Endothelial cell of umbilical vein (primary cell): ENCODE data around the gene MYO9A. TPM values are rescaled to one million over a fixed set of nuclear protein-coding genes. Genes with fewer than 3 reads are reported as not detected.

Experiments used
- BruUV-seq: library from RNA; stranded (reverse); fragments of 400-500 nt; replicated peaks from 2 replicates; lab custom pipeline; 2021; lab: Mats Ljungman, UMichigan
- CTCF ChIA-PET: fragments of 300-600, 350-600 bp; sonication (Branson Sonifier 250); formaldehyde crosslinking; loops from one replicate; lab custom pipeline; 2021; ENCODE audit warnings: antibody characterized with exemption, inconsistent platforms; lab: Charles Lee
- POLR2A ChIA-PET: fragments of 300-600, 350-600 bp; sonication (Branson Sonifier 250); formaldehyde crosslinking; loops from one replicate; lab custom pipeline; 2021; ENCODE audit warnings: antibody characterized with exemption, inconsistent platforms; lab: Charles Lee
- DNase-seq: peaks from one replicate; pipeline ENCODE4 v3.0.0-alpha.2; 2011; ENCODE audit warnings: low read depth, low spot score
- FAIRE-seq: peaks from 2 replicates; lab custom pipeline; 2011; peaks lifted over from hg19 to GRCh38; lab: Jason Lieb, UNC
- H2AFZ ChIP-seq: 2 replicates; pipeline ENCODE4 v1.6.0; 2012; ENCODE audit warnings: low read depth, low read length, control low read depth, inconsistent platforms
- H3K27ac ChIP-seq: 2 replicates; pipeline ENCODE4 v1.5.1; 2011; ENCODE audit warnings: low read depth, mild to moderate bottlenecking, control low read depth, low read length, moderate library complexity; ENCODE audit not compliant: insufficient read depth
- H3K27me3 ChIP-seq, 2 experiments: 2 replicates each; pipeline versions ENCODE4 v1.6.0 to v1.6.1; 2011; ENCODE audit warnings: low read length in 2 of 2, mixed read lengths in 1 of 2; ENCODE audit not compliant: control insufficient read depth in 2 of 2, insufficient read depth in 2 of 2
- H3K36me3 ChIP-seq, 2 experiments: 2 replicates in 1 of 2; 3 replicates in 1 of 2; pipeline ENCODE4 v1.5.1; 2011; ENCODE audit warnings: low read length in 2 of 2, mild to moderate bottlenecking in 1 of 2, moderate library complexity in 1 of 2; ENCODE audit not compliant: control insufficient read depth in 2 of 2, insufficient read depth in 2 of 2; ENCODE audit errors: extremely low read depth in 1 of 2
- H3K4me1 ChIP-seq: 3 replicates; pipeline ENCODE4 v1.5.1; 2011; ENCODE audit warnings: mild to moderate bottlenecking, low read length; ENCODE audit not compliant: control insufficient read depth, insufficient read depth; ENCODE audit errors: extremely low read depth
- H3K4me2 ChIP-seq: 2 replicates; pipeline ENCODE4 v1.6.1; 2011; ENCODE audit warnings: low read length, control low read depth, mixed read lengths; ENCODE audit not compliant: insufficient read depth
- H3K4me3 ChIP-seq, 3 experiments: fragments of 200-600 bp in 1 of 3; sonication (generic), shearing (Covaris generic) in 1 of 3; replicated peaks in 1 of 3; 2 replicates each; pipeline ENCODE4 v1.5.1; 2011 to 2016; ENCODE audit warnings: control low read depth in 3 of 3, low read length in 3 of 3, mild to moderate bottlenecking in 2 of 3, inconsistent platforms in 1 of 3, low read depth in 1 of 3, moderate library complexity in 1 of 3; ENCODE audit not compliant: insufficient read depth in 1 of 3
- H3K79me2 ChIP-seq: 2 replicates; pipeline ENCODE4 v1.6.0; 2012; ENCODE audit warnings: low read length, inconsistent platforms; ENCODE audit not compliant: control insufficient read depth, insufficient read depth
- H3K9ac ChIP-seq: replicated peaks from 2 replicates; pipeline ENCODE3; 2011; ENCODE audit warnings: low read length, control low read depth; ENCODE audit not compliant: insufficient read depth; ENCODE audit errors: extremely low read depth
- H3K9me1 ChIP-seq: replicated peaks from 3 replicates; pipeline ENCODE4 v1.6.0; 2011; ENCODE audit warnings: mild to moderate bottlenecking, low read length; ENCODE audit not compliant: control insufficient read depth, insufficient read depth; ENCODE audit errors: extremely low read depth
- H3K9me3 ChIP-seq: replicated peaks from 2 replicates; pipeline ENCODE4 v1.5.1; 2012; ENCODE audit warnings: low read length, inconsistent platforms; ENCODE audit not compliant: control insufficient read depth, insufficient read depth
- H4K20me1 ChIP-seq: replicated peaks from 2 replicates; pipeline ENCODE3; 2011; ENCODE audit warnings: mild to moderate bottlenecking, low read length; ENCODE audit not compliant: control insufficient read depth, insufficient read depth; ENCODE audit errors: extremely low read depth
- EZH2 ChIP-seq: IDR thresholded peaks from 2 replicates; pipeline ENCODE4 v1.6.1; 2012; ENCODE audit warnings: borderline replicate concordance, low read depth, mild to moderate bottlenecking, moderate library complexity, low read length, inconsistent platforms; ENCODE audit not compliant: severe bottlenecking
- FOS ChIP-seq: IDR thresholded peaks from 2 replicates; pipeline ENCODE4 v1.6.1; 2011; ENCODE audit warnings: mild to moderate bottlenecking, low read length, moderate library complexity, borderline replicate concordance; ENCODE audit not compliant: insufficient read depth
- GATA2 ChIP-seq: IDR thresholded peaks from 2 replicates; pipeline ENCODE4 v1.7.0; 2011; ENCODE audit warnings: low read depth, mild to moderate bottlenecking, moderate library complexity, mixed read lengths, low read length; ENCODE audit not compliant: insufficient read length, insufficient read depth
- JUN ChIP-seq: IDR thresholded peaks from 2 replicates; pipeline ENCODE4 v1.6.1; 2011; ENCODE audit warnings: borderline replicate concordance, low read depth; ENCODE audit not compliant: insufficient read length, insufficient read depth
- MAX ChIP-seq: IDR thresholded peaks from 2 replicates; pipeline ENCODE4 v1.6.1; 2011; ENCODE audit not compliant: insufficient read depth, insufficient read length
- MYC ChIP-seq: IDR thresholded peaks from one replicate; pipeline ENCODE4 v1.6.1; 2011; ENCODE audit warnings: mild to moderate bottlenecking, low read depth, low read length
- POLR2A ChIP-seq: IDR thresholded peaks from 2 replicates; pipeline ENCODE4 v1.6.1; 2012; ENCODE audit warnings: low read depth, mild to moderate bottlenecking, control low read depth, low read length
- POLR2AphosphoS5 ChIP-seq: IDR thresholded peaks from 2 replicates; pipeline ENCODE4 v1.6.1; 2012; ENCODE audit warnings: low read depth, mild to moderate bottlenecking, control low read depth, low read length, moderate library complexity; ENCODE audit not compliant: insufficient read depth
- dilution Hi-C: fragments of 300-500 bp; cut with MboI; formaldehyde crosslinking; loops from one replicate; pipeline ENCODE4 v1.15.0; 2019; ENCODE audit warnings: low sequenced_read_pairs; ENCODE audit not compliant: extremely low pct_ligation_motif_present
- intact Hi-C: fragments of 100-400 bp; cut with micrococcal nuclease; formaldehyde crosslinking; loops from one replicate; pipeline ENCODE4 v1.10.0; 2022
- polyA plus RNA-seq, 4 experiments: library from polyadenylated mRNA; depleted of rRNA in 3 of 4; stranded (reverse) in 3 of 4; unstranded in 1 of 4; fragments of >200 nt; gene quantifications; 2 replicates each; pipeline versions ENCODE4 v1.2.1 to v1.2.3, GENCODE V29; 2011 to 2012; ENCODE audit warnings: missing spikeins in 1 of 4
- total RNA-seq: library from RNA; stranded (reverse); gene quantifications from 2 replicates; pipeline ENCODE4 v1.2.3, GENCODE V29; 2021
- TF ChIP-seq, protein P1 (sequence below), 2 donors: IDR thresholded peaks; 1 replicate in 1 of 2; 2 replicates in 1 of 2; pipeline ENCODE4 v1.5.1; 2011; ENCODE audit warnings: low read length in 2 of 2, mild to moderate bottlenecking in 2 of 2, moderate library complexity in 2 of 2, control low read depth in 1 of 2, inconsistent platforms in 1 of 2, low read depth in 1 of 2; ENCODE audit not compliant: insufficient read depth in 1 of 2; ENCODE audit errors: extremely low read depth in 1 of 2

MYO9A gene
- total and polyA plus RNA-seq, 2 donors (not counting 3 experiments of a cell fraction or from before 2014, with no cell fraction given) = 6.4 to 30.3 TPM

GRCh38 chr15:72153269-72154000 is 35.5 kb upstream of the MYO9A start:
- peak overlapping the region; percentile 36 for H2AFZ ChIP-seq
- DNase-seq (peak; percentile 59), FAIRE-seq (peak; percentile 80)
- dilution Hi-C loops = no loop called here
- no TSS peak for BruUV-seq
- peaks cover 20% of the 10 kb centered on the region for H3K4me1 ChIP-seq
- ChIA-PET CTCF (interaction anchor here (0.5 to 1.8 kb wide), 12 partner anchors 10 to 410 kb away, joined by 3 to 28 read pairs (median 3); no protein-coding TSS in a partner anchor), POLR2A (interaction anchor here (0.7 kb wide), 1 partner anchor 16 kb away, joined by 14 read pairs; no protein-coding TSS in a partner anchor)
- H3K9me3 ChIP-seq = no peaks in the 10 kb centered on the region
- H3K9ac ChIP-seq = no peak overlapping the region
- no peaks in the 10 kb centered on the region for H3K9me1 ChIP-seq
- H3K27ac ChIP-seq = no peak overlapping the region
- H3K4me2 ChIP-seq = no peak overlapping the region
- no peaks in the 10 kb centered on the region for H4K20me1 ChIP-seq
- TF ChIP-seq MYC (no peak), FOS (no peak), JUN (no peak)
- no peaks in the 10 kb centered on the region for H3K27me3 ChIP-seq
- intact Hi-C loops = no loop called here
- no peaks in the 10 kb centered on the region for H3K36me3 ChIP-seq
- no peak overlapping the region for H3K4me3 ChIP-seq
- H3K79me2 ChIP-seq = no peaks in the 10 kb centered on the region

GRCh38 chr15:72147418-72147817 is 29.5 kb upstream of the MYO9A start:
- Histone ChIP-seq H3K9me3 (no peaks in the 10 kb centered on the region), H3K9me1 (no peaks in the 10 kb centered on the region), H2AFZ (no peak overlapping the region), H3K9ac (no peak overlapping the region), H3K79me2 (no peaks in the 10 kb centered on the region), H3K4me2 (no peak overlapping the region), H3K27ac (no peak overlapping the region), H3K4me3 (no peak overlapping the region), H3K4me1 (no peaks in the 10 kb centered on the region), H3K27me3 (no peaks in the 10 kb centered on the region), H3K36me3 (no peaks in the 10 kb centered on the region), H4K20me1 (no peaks in the 10 kb centered on the region)
- intact Hi-C loops (no loop called here), dilution Hi-C loops (no loop called here)
- no TSS peak for BruUV-seq
- no peak for DNase-seq
- TF ChIP-seq, protein P1, sequence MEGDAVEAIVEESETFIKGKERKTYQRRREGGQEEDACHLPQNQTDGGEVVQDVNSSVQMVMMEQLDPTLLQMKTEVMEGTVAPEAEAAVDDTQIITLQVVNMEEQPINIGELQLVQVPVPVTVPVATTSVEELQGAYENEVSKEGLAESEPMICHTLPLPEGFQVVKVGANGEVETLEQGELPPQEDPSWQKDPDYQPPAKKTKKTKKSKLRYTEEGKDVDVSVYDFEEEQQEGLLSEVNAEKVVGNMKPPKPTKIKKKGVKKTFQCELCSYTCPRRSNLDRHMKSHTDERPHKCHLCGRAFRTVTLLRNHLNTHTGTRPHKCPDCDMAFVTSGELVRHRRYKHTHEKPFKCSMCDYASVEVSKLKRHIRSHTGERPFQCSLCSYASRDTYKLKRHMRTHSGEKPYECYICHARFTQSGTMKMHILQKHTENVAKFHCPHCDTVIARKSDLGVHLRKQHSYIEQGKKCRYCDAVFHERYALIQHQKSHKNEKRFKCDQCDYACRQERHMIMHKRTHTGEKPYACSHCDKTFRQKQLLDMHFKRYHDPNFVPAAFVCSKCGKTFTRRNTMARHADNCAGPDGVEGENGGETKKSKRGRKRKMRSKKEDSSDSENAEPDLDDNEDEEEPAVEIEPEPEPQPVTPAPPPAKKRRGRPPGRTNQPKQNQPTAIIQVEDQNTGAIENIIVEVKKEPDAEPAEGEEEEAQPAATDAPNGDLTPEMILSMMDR (IDR thresholded peaks at IDR 0.05; ENCODE audit: extremely low read depth in 1 of 2, insufficient read depth in 1 of 2, low read depth in 1 of 2, low read length in 2 of 2) = no peak
- TF ChIP-seq FOS (no peak), MYC (no peak), MAX (no peak), GATA2 (no peak), POLR2A (no peak), JUN (no peak), POLR2AphosphoS5 (no peak), EZH2 (no peak)
- no peak for FAIRE-seq
- ChIA-PET CTCF (no interaction called here), POLR2A (no interaction called here)
